GM20000 (cell line): ENCODE data around the gene MAGI3.

Experiments used
- DNase-seq: peaks from one replicate; pipeline ENCODE4 v3.0.0; 2012; ENCODE audit warnings: low spot score
- CTCF ChIP-seq: IDR thresholded peaks from 2 replicates; pipeline ENCODE4 v1.5.1; 2012; ENCODE audit warnings: mild to moderate bottlenecking, control low read depth; ENCODE audit errors: extremely low read depth, missing control alignments

Gene MAGI3

GRCh38 chr1:113659556-113659955 lies 269.2 kb downstream of the MAGI3 start:
- no peak for TF ChIP-seq CTCF
- DNase-seq, result no peak

GRCh38 chr1:113660088-113660487 lies 269.8 kb downstream of the MAGI3 start:
- no peak for DNase-seq
- no peak for TF ChIP-seq CTCF

DNA sequence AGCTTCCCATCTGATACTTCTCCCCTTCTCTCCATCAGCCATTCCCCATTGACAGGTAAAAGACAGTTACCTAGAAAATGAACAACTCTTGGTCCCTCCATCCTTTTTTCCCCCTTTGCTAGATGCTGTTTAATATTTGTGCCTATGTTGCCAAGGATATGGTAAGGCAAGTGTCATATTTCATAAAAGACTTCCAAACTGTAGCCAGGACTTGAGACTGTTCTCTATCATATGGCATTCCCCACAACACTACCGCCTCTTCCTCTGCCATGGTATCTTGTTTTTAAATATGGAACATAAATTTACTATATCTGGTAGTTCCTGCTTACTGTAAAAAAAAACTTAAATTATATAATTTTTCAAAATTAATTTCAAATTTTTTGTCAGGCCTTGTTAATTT lies 271.8 kb downstream of the MAGI3 start:
- no peak for DNase-seq
- TF ChIP-seq CTCF, result no peak

DNA sequence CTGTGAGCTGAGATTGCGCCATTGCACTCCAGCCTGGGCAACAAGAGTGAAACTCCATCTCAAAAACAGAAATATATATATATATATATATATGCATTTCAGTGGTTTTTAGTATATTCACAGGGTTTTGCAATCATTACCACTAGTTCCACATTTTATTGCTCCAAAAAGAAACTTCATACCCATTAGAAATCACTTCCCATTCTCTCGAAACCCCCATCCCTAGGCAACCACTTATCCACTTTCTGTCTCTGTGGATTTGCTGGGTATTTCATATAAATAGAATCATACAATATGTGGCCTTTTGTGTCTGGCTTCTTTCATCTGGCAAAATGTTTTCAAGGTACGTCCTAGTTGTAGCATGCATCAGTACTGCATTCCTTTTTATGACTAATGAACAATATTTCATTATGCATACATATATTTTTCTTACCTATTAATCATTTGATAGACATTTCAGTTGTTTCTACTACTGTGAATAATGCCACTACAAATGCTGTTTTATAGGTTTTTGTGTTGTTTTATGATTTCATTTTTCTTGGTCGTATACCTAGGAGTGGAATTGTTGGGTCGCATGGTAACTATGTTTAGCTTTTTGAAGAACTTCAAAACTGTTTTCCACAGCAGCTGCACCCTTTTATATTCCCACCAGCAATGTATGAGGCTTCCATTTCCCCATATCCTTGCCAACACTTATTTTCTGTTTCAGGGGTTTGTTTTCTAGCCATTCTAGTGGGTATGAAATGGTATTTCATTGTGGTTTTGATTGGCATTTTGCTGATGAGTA lies 273.0 kb downstream of the MAGI3 start:
- DNase-seq, result no peak

GRCh38 chr1:113665071-113665470 lies 274.8 kb downstream of the MAGI3 start:
- TF ChIP-seq CTCF, result no peak
- DNase-seq, result no peak

More for the DNA sequence above, 273.0 kb downstream of the MAGI3 start:
- no peak for TF ChIP-seq CTCF

DNA sequence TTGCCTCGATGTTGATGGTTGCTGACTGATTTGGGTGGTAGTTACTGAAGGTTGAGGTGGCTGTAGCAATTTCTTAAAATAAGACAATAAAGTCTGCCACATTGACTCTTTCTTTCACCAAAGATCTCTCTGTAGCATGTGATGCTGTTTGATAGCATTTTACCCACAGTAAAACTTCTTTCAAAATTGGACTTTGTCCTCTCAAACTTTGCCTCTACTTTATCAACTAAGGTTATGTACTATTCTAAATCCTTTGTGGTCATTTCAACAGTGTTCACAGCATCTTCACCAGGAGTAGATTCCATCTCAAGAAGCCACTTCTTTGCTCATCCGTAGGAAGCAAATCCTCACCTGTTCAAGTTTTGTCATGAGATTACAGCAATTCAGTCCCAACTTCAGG lies 275.8 kb downstream of the MAGI3 start:
- no peak for TF ChIP-seq CTCF
- no peak for DNase-seq

DNA sequence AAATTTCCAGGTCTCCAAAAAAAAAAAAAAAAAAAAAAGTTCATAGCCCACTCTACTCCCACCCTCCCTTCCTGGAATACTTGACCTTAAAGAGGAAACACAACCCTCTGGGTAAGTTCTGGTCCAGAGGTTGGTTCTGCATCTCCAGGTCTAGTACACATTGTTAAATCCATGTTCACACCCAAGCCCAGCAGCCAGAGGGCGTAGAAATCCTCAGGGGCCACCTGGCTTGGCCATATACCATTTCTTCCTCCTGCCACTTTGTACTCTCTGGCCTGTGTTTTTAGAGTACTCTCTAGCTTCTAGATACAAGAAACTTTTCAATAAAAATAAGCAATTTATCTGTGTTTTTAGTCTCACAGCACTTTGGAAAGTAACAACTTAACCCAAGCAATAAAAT lies 279.7 kb downstream of the MAGI3 start:
- no peak for TF ChIP-seq CTCF
- no peak for DNase-seq
